Measurements from ENCODE around the gene SRSF1.
A peak's percentile ranks its signal among the peaks of the same experiment; 100 is the strongest.

Gene SRSF1

DNA sequence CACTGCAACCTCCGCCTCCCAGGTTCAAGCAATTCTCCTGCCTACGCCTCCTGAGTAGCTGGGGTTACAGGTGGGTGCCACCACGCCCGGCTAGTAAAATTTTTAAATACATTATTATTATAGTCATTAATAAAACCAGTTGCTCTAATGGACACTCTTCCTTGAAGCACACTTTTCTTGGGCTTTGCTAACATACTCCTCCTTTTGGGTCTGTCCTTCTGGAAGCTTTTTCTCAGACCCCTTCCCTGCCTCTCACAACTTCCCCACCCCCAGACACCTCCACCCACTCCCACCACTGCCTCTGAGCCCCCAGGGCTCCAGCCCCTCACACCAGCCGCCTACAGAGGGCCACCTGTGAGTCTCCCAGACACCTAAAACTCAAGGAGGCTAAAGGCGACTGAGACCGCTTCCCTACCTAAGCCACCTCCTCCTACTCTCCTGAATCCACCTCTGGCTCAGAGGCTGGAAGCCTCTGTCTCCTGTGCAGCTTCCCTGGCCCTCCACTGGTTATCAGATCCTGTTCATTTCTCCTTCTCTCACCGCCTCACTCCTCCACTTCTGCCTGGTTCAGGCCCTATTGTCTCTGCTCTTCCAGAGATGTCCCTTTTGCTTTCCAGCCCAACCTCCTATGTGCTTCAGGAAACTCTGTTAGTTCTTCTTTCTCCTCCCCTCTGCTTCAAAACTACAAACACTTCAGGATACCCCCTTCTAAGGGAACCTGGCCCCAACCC lies 49.8 kb downstream of the SRSF1 start:
- TF ChIP-seq, protein P1, sequence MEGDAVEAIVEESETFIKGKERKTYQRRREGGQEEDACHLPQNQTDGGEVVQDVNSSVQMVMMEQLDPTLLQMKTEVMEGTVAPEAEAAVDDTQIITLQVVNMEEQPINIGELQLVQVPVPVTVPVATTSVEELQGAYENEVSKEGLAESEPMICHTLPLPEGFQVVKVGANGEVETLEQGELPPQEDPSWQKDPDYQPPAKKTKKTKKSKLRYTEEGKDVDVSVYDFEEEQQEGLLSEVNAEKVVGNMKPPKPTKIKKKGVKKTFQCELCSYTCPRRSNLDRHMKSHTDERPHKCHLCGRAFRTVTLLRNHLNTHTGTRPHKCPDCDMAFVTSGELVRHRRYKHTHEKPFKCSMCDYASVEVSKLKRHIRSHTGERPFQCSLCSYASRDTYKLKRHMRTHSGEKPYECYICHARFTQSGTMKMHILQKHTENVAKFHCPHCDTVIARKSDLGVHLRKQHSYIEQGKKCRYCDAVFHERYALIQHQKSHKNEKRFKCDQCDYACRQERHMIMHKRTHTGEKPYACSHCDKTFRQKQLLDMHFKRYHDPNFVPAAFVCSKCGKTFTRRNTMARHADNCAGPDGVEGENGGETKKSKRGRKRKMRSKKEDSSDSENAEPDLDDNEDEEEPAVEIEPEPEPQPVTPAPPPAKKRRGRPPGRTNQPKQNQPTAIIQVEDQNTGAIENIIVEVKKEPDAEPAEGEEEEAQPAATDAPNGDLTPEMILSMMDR (IDR thresholded peaks at IDR 0.05; ENCODE audit: low read length, missing control alignments), result no peak
- no peak for DNase-seq (ENCODE audit: low read depth)

DNA sequence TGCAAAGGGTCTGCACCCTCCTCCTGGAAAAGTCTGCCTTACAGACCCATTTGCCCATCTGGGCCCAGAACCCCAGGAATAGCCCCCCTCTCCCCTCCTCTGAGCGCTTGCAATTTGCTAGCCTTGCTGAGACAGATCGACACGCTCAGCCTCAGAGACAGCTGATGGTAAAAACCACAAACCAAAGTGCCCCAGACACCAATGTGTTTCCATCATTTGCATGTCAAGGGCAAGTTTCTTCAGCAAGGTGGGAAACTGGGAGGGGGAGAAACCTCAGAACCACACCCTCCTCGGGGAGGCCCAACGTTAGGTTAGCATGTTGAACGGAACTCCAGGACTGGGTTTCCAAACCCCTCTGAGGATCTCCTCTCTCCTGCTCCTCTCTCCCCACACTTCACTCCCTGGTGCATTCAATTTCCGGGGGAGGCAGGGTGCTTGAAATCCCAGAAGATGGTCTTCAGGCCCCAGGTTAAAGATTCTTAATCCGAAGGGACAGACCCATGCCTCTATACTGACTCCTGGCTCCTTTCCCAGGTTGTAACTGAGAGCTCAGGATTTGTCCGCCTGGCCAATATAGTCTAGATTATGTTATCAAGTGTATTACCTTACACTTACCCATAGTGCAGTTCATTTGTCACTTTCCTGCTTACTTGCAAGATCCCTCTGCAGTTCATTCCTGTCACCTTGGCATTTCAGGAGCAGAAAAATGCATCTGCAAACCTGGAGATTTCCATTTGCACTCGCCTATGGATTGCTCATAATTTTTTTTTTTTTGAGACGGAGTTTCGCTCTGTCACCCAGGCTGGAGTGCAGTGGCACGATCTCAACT lies 50.5 kb downstream of the SRSF1 start:
- no peak overlapping the region for H3K4me3 ChIP-seq (replicated peaks; ENCODE audit: low read depth, low read length)
- DNase-seq (ENCODE audit: low read depth), result no peak
- TF ChIP-seq, protein P1 (IDR thresholded peaks at IDR 0.05; ENCODE audit: low read length, missing control alignments), result no peak

More for the DNA sequence above, 49.8 kb downstream of the SRSF1 start:
- no peak overlapping the region for H3K4me3 ChIP-seq (replicated peaks; ENCODE audit: low read depth, low read length)

DNA sequence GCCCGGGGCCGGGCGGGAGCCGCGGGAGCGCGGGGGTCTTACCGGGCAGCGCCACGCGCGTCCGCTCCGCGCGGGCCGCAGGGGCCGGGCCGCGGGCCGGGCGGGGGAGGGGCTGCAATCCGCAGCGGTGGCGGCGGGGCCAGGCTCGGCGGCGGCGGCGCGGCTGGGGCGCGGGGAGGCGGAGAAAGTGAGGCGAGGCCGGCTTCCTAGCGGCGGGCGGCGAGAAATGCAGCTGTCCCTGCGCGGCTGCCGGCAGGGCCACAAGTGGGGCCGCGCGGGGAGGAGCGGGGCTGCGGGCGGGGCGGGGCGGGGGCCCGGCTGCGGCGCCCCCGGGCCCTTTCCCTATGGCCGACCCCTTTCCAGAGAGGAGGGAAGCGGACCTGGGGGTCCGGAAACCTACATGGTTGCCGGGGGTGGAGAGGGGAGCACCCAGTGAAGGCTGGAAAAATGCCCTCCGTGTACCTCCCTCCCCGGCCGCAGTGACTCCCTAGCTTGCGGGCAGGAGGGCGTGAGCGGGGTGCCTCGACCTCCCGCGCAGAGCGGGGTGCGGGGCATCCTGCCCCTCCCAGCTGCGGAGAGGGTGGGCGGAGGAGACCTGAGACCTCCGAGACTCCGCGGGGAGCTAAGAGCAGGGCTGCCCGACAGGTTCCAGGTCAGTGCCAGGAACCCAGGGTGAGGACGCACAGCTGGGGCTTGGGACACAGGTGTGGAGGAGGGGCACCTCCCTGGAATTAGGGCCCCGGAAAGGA lies 51.7 kb downstream of the SRSF1 start, which contains the start of gene CUEDC1:
TSS of gene CUEDC1 (minus strand) at position 230 of the 749 bp plus-strand sequence. CDS start 69,848 bp downstream, outside the sequence.
- H3K4me3 ChIP-seq (replicated peaks; ENCODE audit: low read depth, low read length), result peak within 1 kb of the TSS; percentile 65
- TF ChIP-seq, protein P1 (IDR thresholded peaks at IDR 0.05; ENCODE audit: low read length, missing control alignments), result no peak
- DNase-seq (ENCODE audit: low read depth), result peak; percentile 50

DNA sequence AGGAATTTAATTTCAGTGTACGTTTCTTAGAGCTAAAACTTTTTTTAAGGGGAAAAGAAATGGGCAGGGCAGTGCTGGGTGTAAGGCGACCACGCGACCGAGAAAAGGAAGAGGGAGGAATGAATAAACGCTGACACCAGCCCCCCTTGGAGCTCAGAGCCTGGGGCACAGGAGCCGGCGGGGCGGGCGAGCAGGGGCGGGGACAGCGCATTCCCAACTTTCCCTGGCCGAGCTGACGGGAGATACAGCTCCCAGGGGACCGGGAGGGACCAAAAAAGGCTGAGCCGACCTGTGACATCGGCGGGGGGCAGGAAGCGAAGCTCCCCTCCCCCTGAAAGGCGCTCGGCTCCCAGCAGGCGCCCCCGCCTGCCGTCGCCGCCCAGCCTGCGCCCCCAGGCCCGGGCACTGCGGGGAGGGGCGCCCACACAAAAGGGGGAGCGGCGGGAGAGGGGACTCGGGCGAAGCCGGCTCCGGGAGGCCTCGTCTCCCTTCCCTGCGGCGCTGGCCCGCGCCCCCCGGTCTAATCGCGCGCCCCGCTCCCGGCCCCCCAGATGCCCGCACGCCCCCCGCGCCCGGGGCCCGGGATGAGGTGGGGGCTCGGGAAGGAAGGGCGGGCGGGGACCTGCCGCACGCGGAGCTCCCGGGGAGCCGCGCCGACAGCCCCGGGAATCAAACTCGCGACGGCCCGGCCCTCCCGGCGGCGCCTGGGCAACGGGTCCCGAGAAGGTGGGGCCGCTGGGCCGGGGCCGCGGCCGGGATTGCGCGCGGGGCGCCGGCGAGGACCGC lies 52.5 kb downstream of the SRSF1 start:
- H3K4me3 ChIP-seq (replicated peaks; ENCODE audit: low read depth, low read length), result peak overlapping the region; percentile 58

DNA sequence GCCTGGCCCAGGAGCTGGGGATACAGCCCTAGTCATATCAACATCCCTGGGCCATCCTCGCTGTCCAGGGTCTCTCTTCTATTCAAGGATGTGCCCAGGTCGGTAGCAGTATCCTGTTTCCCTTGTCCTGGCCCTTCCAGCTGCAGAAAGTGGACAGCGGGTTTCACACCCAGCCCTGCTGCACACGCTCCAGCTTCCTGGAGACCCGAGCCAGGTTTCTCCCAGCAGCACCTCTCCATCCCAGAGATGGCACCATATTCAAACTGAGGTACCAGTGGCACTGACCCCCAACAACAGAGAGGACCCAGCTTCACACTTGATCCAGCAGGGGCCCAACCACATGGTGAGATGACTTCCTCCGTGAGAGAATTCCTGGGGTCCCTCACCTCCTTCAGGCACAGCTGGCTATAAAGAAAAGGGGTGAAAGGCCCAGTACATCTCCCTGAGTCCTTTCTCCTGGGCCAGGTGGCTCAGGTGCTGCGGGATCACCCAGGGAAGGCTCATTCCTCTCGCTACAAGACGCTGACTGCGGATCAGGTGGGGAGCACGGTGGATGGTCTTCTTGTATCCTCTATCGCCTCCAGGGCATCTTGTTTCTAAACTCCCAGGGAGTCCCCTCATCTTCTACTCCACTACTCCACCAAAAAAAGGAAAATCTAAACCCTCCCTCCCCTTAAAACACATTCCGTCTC lies 53.2 kb downstream of the SRSF1 start:
- peak overlapping the region; percentile 58 for H3K4me3 ChIP-seq (replicated peaks; ENCODE audit: low read depth, low read length)

More for the DNA sequence above, 52.5 kb downstream of the SRSF1 start:
- TF ChIP-seq, protein P1 (IDR thresholded peaks at IDR 0.05; ENCODE audit: low read length, missing control alignments), result no peak
- peak; percentile 52 for DNase-seq (ENCODE audit: low read depth)

More for the DNA sequence above, 53.2 kb downstream of the SRSF1 start:
- DNase-seq (ENCODE audit: low read depth), result no peak
- TF ChIP-seq, protein P1 (IDR thresholded peaks at IDR 0.05; ENCODE audit: low read length, missing control alignments), result no peak
